Neural progenitor cell (in vitro differentiated cells): ENCODE results near the gene ASGR1. TPM values are rescaled to one million over a fixed set of nuclear protein-coding genes. Genes with fewer than 3 reads are reported as not detected.
"Not testable (repeated sequence)": the region's sequence is repeated elsewhere in the genome, so short reads cannot be mapped to it uniquely, and the experiment has no call there.

Source experiments
- DNase-seq: peaks from one replicate; pipeline ENCODE4 v3.0.0-alpha.2; 2016; ENCODE audit warnings: low spot score
- H2AFZ ChIP-seq: fragments of 200-600 bp; sonication (generic); replicated peaks from 2 replicates; pipeline ENCODE4 v1.6.1; 2016; ENCODE audit warnings: antibody characterized with exemption
- H3F3A ChIP-seq: fragments of 200-600 bp; sonication (generic); 2 replicates; pipeline ENCODE4 v1.6.1; 2016; ENCODE audit warnings: antibody characterized with exemption, low read depth
- H3K27ac ChIP-seq: fragments of 200-600 bp; sonication (generic); 2 replicates; pipeline ENCODE4 v1.5.1; 2016; ENCODE audit warnings: mild to moderate bottlenecking
- H3K27me3 ChIP-seq: fragments of 200-600 bp; sonication (generic); 2 replicates; pipeline ENCODE4 v1.6.1; 2016; ENCODE audit warnings: mild to moderate bottlenecking, moderate library complexity
- H3K36me3 ChIP-seq: fragments of 200-600 bp; sonication (generic); 2 replicates; pipeline ENCODE4 v1.5.1; 2016
- H3K4me1 ChIP-seq: fragments of 200-600 bp; sonication (generic); 2 replicates; pipeline ENCODE4 v1.6.1; 2016; ENCODE audit warnings: mixed run types
- H3K4me2 ChIP-seq: fragments of 200-600 bp; sonication (generic); 2 replicates; pipeline ENCODE4 v1.6.1; 2016
- H3K4me3 ChIP-seq: fragments of 200-600 bp; sonication (generic); 2 replicates; pipeline ENCODE4 v1.5.1; 2016
- H3K79me2 ChIP-seq: fragments of 200-600 bp; sonication (generic); 2 replicates; pipeline ENCODE4 v1.6.1; 2016; ENCODE audit warnings: low read depth
- H3K9ac ChIP-seq: fragments of 200-600 bp; sonication (generic); 2 replicates; pipeline ENCODE4 v1.6.1; 2016
- H3K9me3 ChIP-seq: fragments of 200-600 bp; sonication (generic); 2 replicates; pipeline ENCODE4 v1.5.1; 2016; ENCODE audit warnings: low read depth
- H4K20me1 ChIP-seq: fragments of 200-600 bp; sonication (generic); 2 replicates; pipeline ENCODE4 v1.6.1; 2016; ENCODE audit warnings: low read depth
- H3K27ac Mint-ChIP-seq: 3 replicates; pipeline ENCODE4 v1.8.0; 2021; ENCODE audit warnings: mixed read lengths
- H3K27me3 Mint-ChIP-seq: 2 replicates; pipeline ENCODE4 v1.8.0; 2022; ENCODE audit warnings: low read depth, mild to moderate bottlenecking, inconsistent platforms, moderate library complexity, mixed read lengths; ENCODE audit not compliant: insufficient read depth
- H3K36me3 Mint-ChIP-seq: 3 replicates; pipeline ENCODE4 v1.8.0; 2021; ENCODE audit warnings: mixed read lengths
- H3K4me1 Mint-ChIP-seq: 3 replicates; pipeline ENCODE4 v1.8.0; 2021; ENCODE audit warnings: mixed read lengths
- H3K4me3 Mint-ChIP-seq: 3 replicates; pipeline ENCODE4 v1.8.0; 2021; ENCODE audit warnings: mild to moderate bottlenecking, moderate library complexity, mixed read lengths
- H3K9me3 Mint-ChIP-seq: 3 replicates; pipeline ENCODE4 v1.8.0; 2020; ENCODE audit warnings: mixed read lengths
- EZH2 ChIP-seq: fragments of 200-600 bp; sonication (generic); IDR thresholded peaks from 2 replicates; pipeline ENCODE4 v1.6.1; 2017; ENCODE audit warnings: antibody characterized with exemption, mild to moderate bottlenecking, moderate library complexity
- EZH2phosphoT487 ChIP-seq: fragments of 200-600 bp; sonication (generic); IDR thresholded peaks from 2 replicates; pipeline ENCODE4 v1.6.1; 2017; ENCODE audit warnings: antibody characterized with exemption
- total RNA-seq: library from RNA; depleted of rRNA; stranded (reverse); fragments of >200 nt; gene quantifications from 2 replicates; pipeline ENCODE4 v1.2.3, GENCODE V29; 2015; ENCODE audit warnings: low replicate concordance
- TF ChIP-seq, protein P1 (sequence below): fragments of 200-600 bp; sonication (generic); IDR thresholded peaks from 2 replicates; pipeline ENCODE4 v1.5.1; 2017; ENCODE audit warnings: antibody characterized with exemption, mild to moderate bottlenecking

ASGR1 gene
- total RNA-seq, 1 donor from 2014 or later, result 3.1 TPM

GRCh38 chr17:7184647-7185046 lies 5.5 kb upstream of the ASGR1 start:
- no peak overlapping the region for H3K27ac ChIP-seq
- H3K4me2 ChIP-seq, result no peak overlapping the region
- H3K4me1 ChIP-seq, result no peaks in the 10 kb centered on the region
- no peaks in the 10 kb centered on the region for H3K9me3 ChIP-seq
- H3K79me2 ChIP-seq, result no peaks in the 10 kb centered on the region
- no peak for TF ChIP-seq EZH2phosphoT487
- TF ChIP-seq, protein P1, sequence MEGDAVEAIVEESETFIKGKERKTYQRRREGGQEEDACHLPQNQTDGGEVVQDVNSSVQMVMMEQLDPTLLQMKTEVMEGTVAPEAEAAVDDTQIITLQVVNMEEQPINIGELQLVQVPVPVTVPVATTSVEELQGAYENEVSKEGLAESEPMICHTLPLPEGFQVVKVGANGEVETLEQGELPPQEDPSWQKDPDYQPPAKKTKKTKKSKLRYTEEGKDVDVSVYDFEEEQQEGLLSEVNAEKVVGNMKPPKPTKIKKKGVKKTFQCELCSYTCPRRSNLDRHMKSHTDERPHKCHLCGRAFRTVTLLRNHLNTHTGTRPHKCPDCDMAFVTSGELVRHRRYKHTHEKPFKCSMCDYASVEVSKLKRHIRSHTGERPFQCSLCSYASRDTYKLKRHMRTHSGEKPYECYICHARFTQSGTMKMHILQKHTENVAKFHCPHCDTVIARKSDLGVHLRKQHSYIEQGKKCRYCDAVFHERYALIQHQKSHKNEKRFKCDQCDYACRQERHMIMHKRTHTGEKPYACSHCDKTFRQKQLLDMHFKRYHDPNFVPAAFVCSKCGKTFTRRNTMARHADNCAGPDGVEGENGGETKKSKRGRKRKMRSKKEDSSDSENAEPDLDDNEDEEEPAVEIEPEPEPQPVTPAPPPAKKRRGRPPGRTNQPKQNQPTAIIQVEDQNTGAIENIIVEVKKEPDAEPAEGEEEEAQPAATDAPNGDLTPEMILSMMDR, result no peak
- TF ChIP-seq EZH2, result no peak
- Mint-ChIP-seq H3K27ac (no peak overlapping the region), H3K4me1 (peaks cover 13% of the 10 kb centered on the region), H3K36me3 (peaks cover 11% of the 10 kb centered on the region), H3K27me3 (peaks cover 11% of the 10 kb centered on the region), H3K9me3 (no peaks in the 10 kb centered on the region), H3K4me3 (no peak overlapping the region)
- no peak overlapping the region for H2AFZ ChIP-seq
- H3F3A ChIP-seq, result peaks cover 11% of the 10 kb centered on the region
- H3K4me3 ChIP-seq, result no peak overlapping the region
- no peaks in the 10 kb centered on the region for H3K27me3 ChIP-seq
- H3K36me3 ChIP-seq, result no peaks in the 10 kb centered on the region
- no peak overlapping the region for H3K9ac ChIP-seq
- H4K20me1 ChIP-seq, result no peaks in the 10 kb centered on the region
- no peak for DNase-seq

- H3K9me3 Mint-ChIP-seq, result no peaks in the 10 kb centered on the region
- H3K27ac Mint-ChIP-seq, result peak overlapping the region; percentile 89
- H3K36me3 Mint-ChIP-seq, result peaks cover 8% of the 10 kb centered on the region
- TF ChIP-seq EZH2phosphoT487 (no peak), EZH2 (no peak)
- TF ChIP-seq, protein P1, result no peak
- Histone ChIP-seq H3K4me1 (no peaks in the 10 kb centered on the region), H3K4me2 (no peak overlapping the region), H3K79me2 (no peaks in the 10 kb centered on the region), H4K20me1 (no peaks in the 10 kb centered on the region), H3F3A (peaks cover 11% of the 10 kb centered on the region), H3K4me3 (no peak overlapping the region), H3K27ac (no peak overlapping the region), H2AFZ (no peak overlapping the region), H3K9ac (no peak overlapping the region), H3K36me3 (no peaks in the 10 kb centered on the region), H3K27me3 (no peaks in the 10 kb centered on the region), H3K9me3 (no peaks in the 10 kb centered on the region)
- no peak for DNase-seq
- H3K4me3 Mint-ChIP-seq, result peak overlapping the region; percentile 5
- peaks cover 17% of the 10 kb centered on the region for H3K4me1 Mint-ChIP-seq
- peaks cover 11% of the 10 kb centered on the region for H3K27me3 Mint-ChIP-seq
These were observed 4.9 kb upstream of the ASGR1 start for GRCh38 chr17:7184091-7184488.

DNA sequence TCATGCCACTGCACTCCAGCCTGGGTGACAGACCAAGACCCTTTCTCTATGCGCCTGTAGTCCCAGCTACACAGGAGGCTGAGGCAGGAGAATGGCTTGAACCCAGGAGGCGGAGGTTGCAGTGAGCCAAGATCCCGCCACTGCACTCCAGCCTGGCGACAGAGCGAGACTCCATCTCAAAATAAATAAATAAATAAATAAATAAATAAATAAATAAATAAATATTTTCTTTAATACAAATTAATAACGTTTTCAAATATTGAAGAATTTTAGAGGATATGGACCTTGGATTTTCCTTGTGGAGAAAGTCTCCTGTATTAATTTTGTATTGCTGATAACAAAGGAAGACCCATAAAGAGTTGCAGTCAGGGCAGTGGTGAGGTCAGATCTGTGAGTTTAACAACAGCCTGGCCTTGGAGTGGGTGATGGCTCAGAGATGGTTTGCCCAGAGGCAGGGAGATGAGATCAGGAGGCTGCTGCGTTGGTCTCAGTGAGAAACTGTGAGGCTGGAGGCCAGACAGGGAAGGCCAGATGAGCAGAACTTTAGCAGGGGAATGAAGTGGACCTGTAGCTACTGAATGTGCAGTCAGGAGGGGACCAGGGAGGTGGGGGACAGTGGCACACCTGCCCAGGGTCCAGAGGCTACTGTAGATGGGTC lies 4.4 kb upstream of the ASGR1 start:
- DNase-seq, result no peak
- H3K27me3 Mint-ChIP-seq, result peaks cover 11% of the 10 kb centered on the region
- H3K9me3 Mint-ChIP-seq, result no peaks in the 10 kb centered on the region
- Histone ChIP-seq H3K4me3 (no peak overlapping the region), H4K20me1 (no peaks in the 10 kb centered on the region), H3K4me1 (no peaks in the 10 kb centered on the region), H3F3A (peaks cover 11% of the 10 kb centered on the region), H2AFZ (no peak overlapping the region), H3K36me3 (no peaks in the 10 kb centered on the region), H3K27ac (no peak overlapping the region), H3K79me2 (no peaks in the 10 kb centered on the region), H3K27me3 (peaks cover 5% of the 10 kb centered on the region), H3K4me2 (no peak overlapping the region), H3K9me3 (no peaks in the 10 kb centered on the region), H3K9ac (no peak overlapping the region)
- H3K4me3 Mint-ChIP-seq, result peak overlapping the region; percentile 5
- peak overlapping the region; percentile 89 for H3K27ac Mint-ChIP-seq
- H3K4me1 Mint-ChIP-seq, result peaks cover 18% of the 10 kb centered on the region
- TF ChIP-seq EZH2 (no peak), EZH2phosphoT487 (no peak)
- TF ChIP-seq, protein P1, result no peak
- peaks cover 6% of the 10 kb centered on the region for H3K36me3 Mint-ChIP-seq

DNA sequence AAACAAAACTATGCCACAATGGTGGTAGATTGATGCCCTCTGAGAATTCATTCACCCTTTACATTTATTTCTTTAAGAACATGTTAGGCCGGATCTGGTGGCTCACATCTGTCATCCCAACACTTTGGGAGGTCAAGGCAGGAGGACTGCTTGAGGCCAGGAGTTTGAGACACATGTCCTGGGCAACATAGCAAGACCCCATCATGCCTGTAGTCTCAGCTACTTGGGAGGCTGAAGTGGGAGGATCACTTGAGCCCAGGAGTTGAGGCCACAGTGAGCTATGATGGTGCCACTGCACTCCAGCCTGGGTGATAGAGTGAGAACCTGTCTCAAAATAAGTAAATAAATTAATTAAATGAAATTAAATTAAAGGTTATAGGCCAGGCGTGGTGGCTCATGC lies 2.9 kb upstream of the ASGR1 start:
- H3K4me3 ChIP-seq, H3K4me2 ChIP-seq, H3K9me3 Mint-ChIP-seq, DNase-seq, H3K27ac ChIP-seq, H3K36me3 Mint-ChIP-seq, H3K27ac Mint-ChIP-seq, H3K9me3 ChIP-seq, H3K36me3 ChIP-seq, H3K4me1 ChIP-seq, H4K20me1 ChIP-seq, H3K79me2 ChIP-seq, H3K9ac ChIP-seq, H3K4me3 Mint-ChIP-seq, H2AFZ ChIP-seq: not testable (repeated sequence)
- Histone ChIP-seq H3F3A (peaks cover 11% of the 10 kb centered on the region), H3K27me3 (peaks cover 17% of the 10 kb centered on the region)
- H3K27me3 Mint-ChIP-seq, result peaks cover 13% of the 10 kb centered on the region
- H3K4me1 Mint-ChIP-seq, result peaks cover 25% of the 10 kb centered on the region
